ENCODE data around the gene CCDC116.

GRCh38 chr22:21686193-21686608, 53.6 kb downstream of the CCDC116 start:
- no peak for TF ChIP-seq CTCF (IDR thresholded peaks at IDR 0.05)
- no peak for TF ChIP-seq POLR2A (IDR thresholded peaks at IDR 0.05)

Measured in uterus (tissue), 2 donors.